HG02943 (cell line): ENCODE results near the gene RSPH9.

Experiments used
- ATAC-seq: cut with Tn5 transposase; IDR thresholded peaks from one replicate; pipeline ENCODE4 v1.9.1; 2021; ENCODE audit warnings: mild to moderate bottlenecking, low read depth, moderate library complexity; ENCODE audit not compliant: unreplicated experiment

RSPH9 gene

DNA sequence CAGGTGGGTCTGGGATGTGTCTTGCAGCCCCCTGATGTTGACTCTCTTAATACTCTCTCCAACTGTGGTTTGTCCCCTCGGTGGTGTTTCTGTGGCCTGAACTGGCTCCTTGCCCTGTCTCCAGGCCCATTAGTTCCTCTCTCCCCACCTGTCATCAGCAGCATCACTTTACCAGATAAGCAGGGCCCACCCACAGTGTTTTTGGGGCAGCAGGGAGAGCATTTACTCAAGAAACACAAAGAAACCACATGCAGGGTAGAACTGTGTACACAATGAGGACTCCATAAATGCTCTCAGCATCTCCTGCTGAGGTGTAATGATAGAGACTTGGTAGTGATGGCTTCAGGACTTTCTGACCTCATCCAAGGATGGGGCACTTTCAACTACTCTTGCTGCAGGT lies 62.9 kb downstream of the RSPH9 start:
- ATAC-seq: no peak

DNA sequence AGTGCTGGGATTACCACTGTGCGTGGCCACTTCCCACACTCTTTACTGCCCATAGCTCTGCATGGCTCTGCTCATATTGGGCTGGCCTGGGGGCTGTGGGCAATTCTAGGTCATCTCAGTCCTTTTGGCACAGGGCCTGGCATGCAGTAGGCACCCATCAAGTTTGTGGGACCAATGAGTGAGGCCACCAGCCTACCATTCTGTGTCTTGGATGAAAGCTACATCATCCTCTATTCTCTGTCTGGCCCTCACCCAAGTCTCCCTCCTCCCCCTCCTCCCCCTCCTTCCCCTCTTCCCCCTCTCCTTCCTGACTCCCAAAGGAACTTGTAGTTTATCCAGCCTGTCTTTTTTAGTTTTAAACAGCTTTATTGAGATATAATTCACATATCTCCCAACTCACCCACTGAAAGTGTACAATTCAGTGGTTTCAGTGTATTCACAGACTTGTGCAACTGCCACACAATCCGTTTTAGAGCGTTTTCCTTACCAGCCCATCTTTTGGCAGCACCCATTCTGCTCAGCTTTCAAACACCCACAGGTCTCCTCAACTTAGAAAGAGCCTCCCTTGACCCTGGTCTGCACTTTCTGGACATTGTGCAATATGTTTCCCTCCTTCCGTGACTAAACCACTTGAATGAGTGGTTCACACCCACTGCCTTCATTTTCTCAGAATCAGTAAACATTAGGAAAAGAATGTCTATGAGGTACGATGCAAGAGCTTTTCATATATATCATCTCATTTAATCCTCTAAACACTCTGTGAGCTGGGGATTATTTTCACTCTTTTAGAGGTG lies 64.2 kb downstream of the RSPH9 start:
- no peak for ATAC-seq

- no peak for ATAC-seq
Observed at GRCh38 chr6:43709654-43710303, 64.9 kb downstream of the RSPH9 start.

- no peak for ATAC-seq
Observed at GRCh38 chr6:43710576-43710975, 65.7 kb downstream of the RSPH9 start.

DNA sequence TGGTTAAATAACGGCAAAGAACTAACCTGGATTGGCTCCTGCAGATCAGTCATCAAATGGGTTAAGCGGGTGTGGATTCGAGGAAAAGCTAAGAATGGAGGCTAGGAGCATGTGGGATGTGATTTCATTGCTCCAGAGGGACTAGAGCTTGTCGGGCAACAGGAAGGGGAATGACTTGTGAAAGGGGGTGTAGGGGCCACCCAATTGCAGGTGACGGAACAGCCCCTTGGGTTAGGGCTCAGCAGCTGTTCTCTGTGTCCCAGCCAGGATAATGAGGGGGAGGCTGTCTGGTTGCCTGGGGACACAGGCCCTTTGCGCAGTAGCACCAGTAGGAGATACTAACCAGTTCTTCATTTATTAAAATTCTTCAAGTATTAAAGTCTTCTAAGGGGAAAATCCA lies 67.7 kb downstream of the RSPH9 start:
- ATAC-seq: no peak

DNA sequence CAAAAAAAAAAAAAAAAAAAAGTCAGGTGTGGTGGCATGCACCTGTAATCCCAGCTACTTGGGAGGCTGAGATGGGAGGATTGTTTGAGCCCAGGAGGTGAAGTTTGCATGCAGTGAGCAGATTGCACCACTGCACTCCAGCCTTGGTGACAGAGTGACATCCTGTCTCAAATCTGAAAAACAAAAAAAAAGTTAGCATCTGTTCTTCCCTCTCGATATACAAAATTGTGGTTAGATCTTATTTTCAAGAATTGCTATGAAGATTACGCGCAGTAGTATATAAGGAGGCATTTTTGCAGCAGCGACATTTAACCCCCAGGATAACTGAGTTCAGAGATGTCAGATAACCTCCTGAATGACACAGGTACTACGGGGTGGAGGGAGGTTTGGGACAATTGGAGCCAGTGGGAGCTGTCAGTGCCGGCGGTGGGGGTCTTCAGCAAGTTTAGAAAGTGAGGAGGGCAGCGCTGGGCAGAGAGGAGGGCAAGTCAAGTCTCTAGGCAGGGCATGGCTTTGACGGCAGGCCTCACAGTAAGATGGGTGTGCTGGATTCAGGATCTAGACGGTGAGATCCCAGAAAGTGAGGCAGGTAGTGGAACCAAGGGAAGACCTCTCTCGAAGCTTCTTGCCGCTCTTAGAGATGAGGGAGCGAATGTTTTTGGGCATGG lies 68.9 kb downstream of the RSPH9 start:
- no peak for ATAC-seq

DNA sequence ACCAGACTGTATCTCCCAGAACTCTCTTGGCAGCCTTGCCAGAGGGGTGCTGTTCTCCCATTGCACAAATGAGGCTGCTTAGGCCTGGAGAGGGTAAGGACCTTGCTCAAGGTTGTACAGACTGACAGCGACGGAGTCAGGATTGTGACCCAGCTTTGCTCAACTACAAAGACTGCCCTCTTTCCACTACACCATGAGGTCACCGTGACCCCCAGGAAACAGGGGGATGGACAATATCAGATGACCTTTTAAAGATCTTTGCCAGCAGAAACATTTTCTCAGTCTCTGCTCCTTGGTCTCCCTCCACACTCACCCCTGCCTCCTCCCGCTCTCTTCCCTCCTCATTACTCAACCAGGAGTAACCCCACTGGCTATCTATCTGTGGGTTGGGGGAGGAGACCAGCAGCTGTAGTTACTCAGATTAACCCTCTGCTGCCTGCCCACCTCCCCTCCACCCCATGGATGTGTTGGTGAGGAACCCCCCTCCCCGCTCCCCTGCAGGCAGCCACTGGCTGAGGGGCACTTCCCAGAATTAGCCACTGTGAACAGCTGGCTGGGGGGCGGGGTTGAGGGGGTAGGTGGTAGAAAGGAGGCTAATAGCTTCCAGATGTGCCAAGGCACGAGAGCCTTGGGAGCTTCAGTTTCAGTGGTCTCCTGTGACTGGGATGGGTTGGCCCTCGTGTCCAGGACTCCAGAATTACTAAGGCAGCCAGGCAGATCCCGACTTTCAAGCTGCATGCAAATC lies 69.6 kb downstream of the RSPH9 start:
- peak; percentile 34 for ATAC-seq

DNA sequence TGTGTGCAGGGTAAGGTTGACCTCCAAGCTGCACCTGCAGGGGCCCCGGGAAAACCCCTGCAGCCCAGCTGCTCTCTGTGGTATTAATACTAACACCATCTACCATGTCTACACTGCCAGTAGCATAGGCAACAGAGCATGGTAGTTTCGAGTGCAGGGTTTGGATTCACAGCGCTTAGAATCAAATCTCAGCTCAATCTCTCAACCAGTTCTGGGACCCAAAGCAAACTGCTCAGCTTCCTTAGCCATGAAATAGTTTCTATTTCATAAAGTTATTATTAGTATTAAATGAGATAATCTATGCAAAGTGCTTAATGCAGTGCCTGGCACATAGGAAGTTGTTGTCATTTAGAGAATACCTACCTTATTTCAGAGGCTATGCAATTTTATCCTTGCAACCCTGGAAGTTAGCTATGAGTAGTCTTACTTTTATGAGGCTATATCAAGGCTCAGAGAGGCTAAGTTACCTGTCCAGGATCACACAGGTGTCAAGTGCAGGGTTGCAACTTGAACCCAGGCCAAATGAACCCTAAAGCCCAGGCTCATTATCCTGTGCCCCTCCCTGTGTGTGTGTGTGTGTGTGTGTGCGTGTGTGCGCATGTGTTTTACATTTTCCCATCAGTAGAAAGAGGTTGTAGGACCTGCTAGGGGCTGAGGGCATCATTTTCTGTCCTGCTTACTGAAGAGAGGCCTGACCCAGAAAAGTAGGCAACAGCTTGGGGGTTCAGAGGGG lies 70.4 kb downstream of the RSPH9 start:
- peak; percentile 83 for ATAC-seq

GRCh38 chr6:43716099-43716498 lies 71.3 kb downstream of the RSPH9 start:
- ATAC-seq: no peak

DNA sequence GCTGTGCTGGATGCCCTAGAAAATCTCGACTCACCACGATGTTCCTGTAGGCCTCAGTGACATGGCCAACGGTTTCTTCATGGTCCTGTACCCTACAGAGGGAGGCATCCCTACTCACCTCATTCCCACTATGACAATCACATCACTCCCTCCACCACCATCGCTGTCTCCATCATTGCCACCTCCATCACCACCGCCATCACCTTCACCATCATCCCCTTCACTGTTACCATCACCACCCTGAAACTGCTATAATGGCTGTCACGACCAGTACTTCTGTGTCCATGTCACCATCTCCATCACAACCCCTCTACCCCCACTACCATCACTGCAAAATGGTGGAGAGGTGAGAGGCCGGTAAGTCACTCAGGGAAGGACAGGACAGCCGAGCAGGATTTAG lies 72.6 kb downstream of the RSPH9 start:
- no peak for ATAC-seq

- no peak for ATAC-seq
Observed at GRCh38 chr6:43717822-43718221, 73.0 kb downstream of the RSPH9 start.

DNA sequence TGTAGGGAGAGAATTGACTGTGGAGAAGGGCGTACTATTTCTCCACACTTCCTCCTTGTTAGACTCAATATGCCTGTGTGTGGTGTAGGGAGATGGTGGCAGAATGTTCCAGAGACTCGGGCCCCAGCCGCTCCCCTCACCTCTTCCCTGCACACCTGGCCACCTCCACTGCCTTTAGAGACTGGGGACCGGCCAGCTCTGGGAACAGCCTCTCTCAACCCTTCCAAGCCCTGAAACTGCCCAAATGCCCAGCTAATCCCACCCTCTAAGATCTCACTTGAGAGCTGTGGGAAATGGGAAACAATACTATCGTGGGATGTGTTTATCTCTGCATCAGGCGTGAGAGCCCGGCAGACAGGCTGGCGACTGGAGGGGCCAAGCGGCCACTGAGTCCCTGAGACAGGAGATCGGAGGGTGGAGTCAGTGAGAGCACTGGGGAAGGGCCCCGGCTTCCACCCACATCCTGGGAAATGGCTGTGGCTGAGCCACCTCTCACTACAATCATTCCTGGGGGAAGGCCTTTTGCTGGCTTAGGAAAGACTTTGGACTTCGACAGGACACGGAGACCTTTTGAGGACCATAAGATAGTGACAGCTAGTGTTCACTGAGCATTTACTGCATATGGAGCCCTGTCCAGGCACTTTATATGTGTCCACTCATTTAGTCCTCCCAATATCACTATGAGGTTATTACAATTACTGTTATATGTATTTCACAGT lies 73.7 kb downstream of the RSPH9 start:
- no peak for ATAC-seq

- no peak for ATAC-seq
Observed at GRCh38 chr6:43719511-43719910, 74.7 kb downstream of the RSPH9 start.

GRCh38 chr6:43720999-43721398 lies 76.2 kb downstream of the RSPH9 start:
- ATAC-seq: no peak
